Measurements from ENCODE around the gene KDM6A. TPM values are rescaled to one million over a fixed set of nuclear protein-coding genes. Genes with fewer than 3 reads are reported as not detected.
A peak's percentile ranks its signal among the peaks of the same experiment; 100 is the strongest.
"Not testable (repeated sequence)": the region's sequence is repeated elsewhere in the genome, so short reads cannot be mapped to it uniquely, and the experiment has no call there.

The KDM6A gene
- total RNA-seq, 2 donors from 2014 or later = 16.9 to 18.2 TPM

- no peaks in the 10 kb centered on the region for H3K36me3 ChIP-seq
- H3K4me3 ChIP-seq = no peak overlapping the region
- H3K9me3 ChIP-seq = no peaks in the 10 kb centered on the region
- peak overlapping the region in 1 of 2 donors; percentile 69 for H3K27ac ChIP-seq
- no peaks in the 10 kb centered on the region for H3K4me1 ChIP-seq
- no peaks in the 10 kb centered on the region for H3K27me3 ChIP-seq
- TF ChIP-seq CTCF (IDR thresholded peaks at IDR 0.05) = no peak
- DNase-seq (ENCODE audit: low spot score) = no peak
These were observed 261.8 kb downstream of the KDM6A start for GRCh38 chrX:45134775-45135174.

- H3K9me3 ChIP-seq; H3K36me3 ChIP-seq; DNase-seq (ENCODE audit: low spot score); H3K27me3 ChIP-seq; H3K27ac ChIP-seq; H3K4me1 ChIP-seq; H3K4me3 ChIP-seq: not testable (repeated sequence)
These were observed 262.5 kb downstream of the KDM6A start for GRCh38 chrX:45135391-45136075.

- Histone ChIP-seq H3K4me1 (no peaks in the 10 kb centered on the region), H3K4me3 (no peak overlapping the region), H3K27ac (no peak overlapping the region), H3K36me3 (no peaks in the 10 kb centered on the region), H3K27me3 (no peaks in the 10 kb centered on the region), H3K9me3 (no peaks in the 10 kb centered on the region)
- no peak for TF ChIP-seq CTCF (IDR thresholded peaks at IDR 0.05)
- no peak for DNase-seq (ENCODE audit: low spot score)
These were observed 264.5 kb downstream of the KDM6A start for GRCh38 chrX:45137531-45137930.

GRCh38 chrX:45138525-45138924 is 265.5 kb downstream of the KDM6A start:
- Histone ChIP-seq H3K36me3 (no peaks in the 10 kb centered on the region), H3K4me3 (no peak overlapping the region), H3K4me1 (no peaks in the 10 kb centered on the region), H3K27ac (no peak overlapping the region), H3K27me3 (no peaks in the 10 kb centered on the region), H3K9me3 (no peaks in the 10 kb centered on the region)
- no peak for DNase-seq (ENCODE audit: low spot score)
- no peak for TF ChIP-seq CTCF (IDR thresholded peaks at IDR 0.05)

GRCh38 chrX:45140812-45141211 is 267.8 kb downstream of the KDM6A start:
- TF ChIP-seq CTCF (IDR thresholded peaks at IDR 0.05) = no peak
- no peaks in the 10 kb centered on the region for H3K9me3 ChIP-seq

GRCh38 chrX:45142185-45142584 is 269.2 kb downstream of the KDM6A start:
- Histone ChIP-seq H3K27ac (no peak overlapping the region), H3K36me3 (no peaks in the 10 kb centered on the region), H3K4me3 (no peak overlapping the region), H3K4me1 (no peaks in the 10 kb centered on the region), H3K27me3 (no peaks in the 10 kb centered on the region), H3K9me3 (no peaks in the 10 kb centered on the region)
- TF ChIP-seq CTCF (IDR thresholded peaks at IDR 0.05) = no peak
- DNase-seq (ENCODE audit: low spot score) = no peak

More at GRCh38 chrX:45140812-45141211, 267.8 kb downstream of the KDM6A start:
- no peaks in the 10 kb centered on the region for H3K36me3 ChIP-seq
- no peaks in the 10 kb centered on the region for H3K4me1 ChIP-seq
- no peaks in the 10 kb centered on the region for H3K27me3 ChIP-seq
- DNase-seq (ENCODE audit: low spot score) = no peak
- H3K27ac ChIP-seq = no peak overlapping the region
- H3K4me3 ChIP-seq = no peak overlapping the region
